Measurements from ENCODE around the gene CMTM5. TPM values are rescaled to one million over a fixed set of nuclear protein-coding genes. Genes with fewer than 3 reads are reported as not detected.

Gene CMTM5
- total RNA-seq, 1 donor from 2014 or later: 0.96 TPM

- no peaks in the 10 kb centered on the region for H3K36me3 ChIP-seq
- H3K4me3 ChIP-seq: no peak overlapping the region
- no peaks in the 10 kb centered on the region for H3K27me3 ChIP-seq
- TF ChIP-seq CTCF (IDR thresholded peaks at IDR 0.05): no peak
- no peak for ATAC-seq
- H3K4me1 ChIP-seq: peaks cover 12% of the 10 kb centered on the region
- H3K9me3 ChIP-seq: no peaks in the 10 kb centered on the region
- no peak overlapping the region for H3K27ac ChIP-seq
- no peak for DNase-seq
- intact Hi-C loops (cut with DNase I): no loop called here
These were observed 17.0 kb upstream of the CMTM5 start for GRCh38 chr14:23359722-23360447.

- Histone ChIP-seq H3K4me1 (peaks cover 14% of the 10 kb centered on the region), H3K4me3 (no peak overlapping the region), H3K27me3 (peaks cover 4% of the 10 kb centered on the region), H3K36me3 (no peaks in the 10 kb centered on the region), H3K9me3 (no peaks in the 10 kb centered on the region), H3K27ac (no peak overlapping the region)
- DNase-seq (no peak), ATAC-seq (no peak)
- intact Hi-C loops (cut with DNase I): no loop called here
- no peak for TF ChIP-seq CTCF (IDR thresholded peaks at IDR 0.05)
These were observed 16.4 kb upstream of the CMTM5 start for GRCh38 chr14:23360496-23360895.

- Histone ChIP-seq H3K27ac (no peak overlapping the region), H3K4me1 (peaks cover 16% of the 10 kb centered on the region), H3K36me3 (no peaks in the 10 kb centered on the region), H3K9me3 (no peaks in the 10 kb centered on the region), H3K4me3 (no peak overlapping the region), H3K27me3 (peaks cover 9% of the 10 kb centered on the region)
- TF ChIP-seq CTCF (IDR thresholded peaks at IDR 0.05): no peak
- intact Hi-C loops (cut with DNase I): no loop called here
- ATAC-seq: no peak
- no peak for DNase-seq
These were observed 15.5 kb upstream of the CMTM5 start for GRCh38 chr14:23361320-23361719.

- no peak overlapping the region for H3K4me3 ChIP-seq
- TF ChIP-seq CTCF (IDR thresholded peaks at IDR 0.05): no peak
- ATAC-seq: no peak
- peaks cover 9% of the 10 kb centered on the region for H3K27me3 ChIP-seq
- DNase-seq: no peak
- no peaks in the 10 kb centered on the region for H3K9me3 ChIP-seq
- H3K27ac ChIP-seq: no peak overlapping the region
- intact Hi-C loops (cut with DNase I): no loop called here
- H3K36me3 ChIP-seq: no peaks in the 10 kb centered on the region
- peaks cover 16% of the 10 kb centered on the region for H3K4me1 ChIP-seq
These were observed 15.1 kb upstream of the CMTM5 start for GRCh38 chr14:23361763-23362162.

- no peak overlapping the region for H3K27ac ChIP-seq
- no peak for ATAC-seq
These were observed 14.6 kb upstream of the CMTM5 start for GRCh38 chr14:23362200-23362599.

More at GRCh38 chr14:23362200-23362599, 14.6 kb upstream of the CMTM5 start:
- TF ChIP-seq CTCF (IDR thresholded peaks at IDR 0.05): no peak
- no peaks in the 10 kb centered on the region for H3K36me3 ChIP-seq
- DNase-seq: no peak
- H3K9me3 ChIP-seq: no peaks in the 10 kb centered on the region
- intact Hi-C loops (cut with DNase I): no loop called here
- peaks cover 16% of the 10 kb centered on the region for H3K4me1 ChIP-seq
- no peak overlapping the region for H3K4me3 ChIP-seq
- peaks cover 9% of the 10 kb centered on the region for H3K27me3 ChIP-seq
